SK-N-SH treated with all-trans-retinoic acid at 6 μM for 48 hours (cell line): ENCODE measurements around the gene CAV1.

Experiments used
- ATAC-seq: fragments of 200-7000 bp; cut with Tn5 transposase; 3 replicates; pipeline ENCODE4 v1.9.1; 2020; ENCODE audit warnings: mild to moderate bottlenecking, moderate library complexity
- ARNTL ChIP-seq: fragments of 450-650 bp; formaldehyde crosslinking; IDR thresholded peaks from 2 replicates; pipeline ENCODE4 v1.5.0; 2020; ENCODE audit warnings: low read depth, mild to moderate bottlenecking, moderate library complexity, borderline replicate concordance
- CREB5 ChIP-seq: fragments of 250-450 bp; sonication (Bioruptor Pico); IDR thresholded peaks from 2 replicates; pipeline ENCODE4 v1.5.1; 2020; ENCODE audit warnings: low read depth, mild to moderate bottlenecking, moderate library complexity
- CSDC2 ChIP-seq: fragments of 250-450 bp; sonication (Bioruptor Pico); IDR thresholded peaks from 2 replicates; pipeline ENCODE4 v1.5.0; 2020; ENCODE audit warnings: mild to moderate bottlenecking, moderate library complexity
- CSRNP3 ChIP-seq: fragments of 250-450 bp; sonication (Bioruptor Pico); IDR thresholded peaks from 2 replicates; pipeline ENCODE4 v1.5.1; 2021; ENCODE audit warnings: mild to moderate bottlenecking, moderate library complexity
- ESRRG ChIP-seq: fragments of 250-450 bp; sonication (Bioruptor Pico); IDR thresholded peaks from 2 replicates; pipeline ENCODE4 v1.6.1; 2021; ENCODE audit warnings: mild to moderate bottlenecking
- GLIS3 ChIP-seq: fragments of 250-450 bp; sonication (Bioruptor Pico); IDR thresholded peaks from 2 replicates; pipeline ENCODE4 v1.5.0; 2020; ENCODE audit warnings: mild to moderate bottlenecking, moderate library complexity
- ISL1 ChIP-seq: fragments of 250-450 bp; sonication (Bioruptor Pico); IDR thresholded peaks from 2 replicates; pipeline ENCODE4 v2.1.2; 2022; ENCODE audit warnings: mild to moderate bottlenecking, moderate library complexity
- PPARA ChIP-seq: fragments of 250-450 bp; sonication (Bioruptor Pico); IDR thresholded peaks from 2 replicates; pipeline ENCODE4 v1.5.0; 2020; ENCODE audit warnings: mild to moderate bottlenecking, borderline replicate concordance
- RARB ChIP-seq: fragments of 250-450 bp; sonication (Bioruptor Pico); IDR thresholded peaks from 2 replicates; pipeline ENCODE4 v1.8.0; 2021; ENCODE audit warnings: mild to moderate bottlenecking, moderate library complexity
- SNAI2 ChIP-seq: fragments of 250-450 bp; sonication (Bioruptor Pico); IDR thresholded peaks from 2 replicates; pipeline ENCODE4 v1.5.0; 2020; ENCODE audit warnings: mild to moderate bottlenecking, moderate library complexity
- TCF4 ChIP-seq: fragments of 250-450 bp; sonication (Bioruptor Pico); IDR thresholded peaks from 2 replicates; pipeline ENCODE4 v1.8.0; 2021; ENCODE audit warnings: mild to moderate bottlenecking, moderate library complexity, borderline replicate concordance
- TOX ChIP-seq: fragments of 250-450 bp; sonication (Bioruptor Pico); IDR thresholded peaks from 2 replicates; pipeline ENCODE4 v1.8.0; 2021; ENCODE audit warnings: mild to moderate bottlenecking, moderate library complexity, borderline replicate concordance
- TSHZ2 ChIP-seq: fragments of 250-450 bp; sonication (Bioruptor Pico); IDR thresholded peaks from 2 replicates; pipeline ENCODE4 v1.5.0; 2020; ENCODE audit warnings: mild to moderate bottlenecking, moderate library complexity
- ZC3H10 ChIP-seq: fragments of 250-450 bp; sonication (Bioruptor Pico); IDR thresholded peaks from 2 replicates; pipeline ENCODE4 v1.5.1; 2021; ENCODE audit warnings: mild to moderate bottlenecking, moderate library complexity
- ZFP3 ChIP-seq: fragments of 250-450 bp; sonication (Bioruptor Pico); IDR thresholded peaks from 2 replicates; pipeline ENCODE4 v1.5.0; 2020; ENCODE audit warnings: mild to moderate bottlenecking, moderate library complexity
- ZFP30 ChIP-seq: fragments of 450-650 bp; formaldehyde crosslinking; IDR thresholded peaks from 2 replicates; pipeline ENCODE4 v1.5.0; 2022; ENCODE audit warnings: mild to moderate bottlenecking, moderate library complexity
- ZNF565 ChIP-seq: fragments of 450-650 bp; formaldehyde crosslinking; conservative IDR thresholded peaks from 2 replicates; pipeline ENCODE4 v1.5.0; 2020; ENCODE audit warnings: low read depth, mild to moderate bottlenecking, moderate library complexity
- ZNF70 ChIP-seq: fragments of 450-650 bp; formaldehyde crosslinking; IDR thresholded peaks from 2 replicates; pipeline ENCODE4 v1.5.0; 2020; ENCODE audit warnings: mild to moderate bottlenecking, moderate library complexity
- ZNF8 ChIP-seq: fragments of 450-650 bp; formaldehyde crosslinking; IDR thresholded peaks from 2 replicates; pipeline ENCODE4 v1.5.0; 2020; ENCODE audit warnings: mild to moderate bottlenecking, moderate library complexity
- TF ChIP-seq, protein P1 (sequence below): fragments of 250-450 bp; sonication (Bioruptor Pico); IDR thresholded peaks from 2 replicates; pipeline ENCODE4 v1.8.0; 2021; ENCODE audit warnings: low read depth, mild to moderate bottlenecking, moderate library complexity, borderline replicate concordance

The CAV1 gene

DNA sequence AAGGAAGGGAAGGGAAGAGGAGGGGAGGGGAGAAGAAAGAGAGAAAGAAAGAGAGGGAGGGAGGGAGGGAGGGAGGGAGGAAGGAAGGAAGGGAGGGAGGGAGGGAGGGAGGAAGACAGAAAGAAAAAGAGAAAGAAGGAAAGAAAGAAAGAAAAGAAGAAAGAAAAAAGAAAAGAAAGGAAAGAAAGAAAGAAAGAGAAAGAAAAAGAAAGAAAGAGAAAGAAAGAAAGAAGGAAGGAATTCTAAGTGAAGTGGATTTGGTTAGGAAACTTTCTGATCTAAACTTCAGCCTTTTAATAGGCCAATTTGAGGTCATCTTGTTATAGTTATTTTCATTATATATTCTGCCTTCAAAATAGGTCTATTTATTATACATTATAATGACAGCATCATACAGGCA, 21.0 kb upstream of the CAV1 start:
- TF ChIP-seq ESRRG (CRISPR knock-in tag) (no peak), ZNF70 (no peak), ZFP3 (CRISPR knock-in tag) (no peak), ISL1 (no peak), CSDC2 (CRISPR knock-in tag) (no peak), TOX (CRISPR knock-in tag) (no peak), TCF4 (no peak), ZNF565 (CRISPR knock-in tag) (no peak), ARNTL (CRISPR knock-in tag) (no peak), ZNF8 (no peak), CSRNP3 (CRISPR knock-in tag) (no peak), ZC3H10 (no peak), PPARA (CRISPR knock-in tag) (no peak), TSHZ2 (CRISPR knock-in tag) (no peak), SNAI2 (no peak), ZFP30 (CRISPR knock-in tag) (no peak), RARB (no peak), CREB5 (no peak), GLIS3 (no peak)
- TF ChIP-seq, protein P1, sequence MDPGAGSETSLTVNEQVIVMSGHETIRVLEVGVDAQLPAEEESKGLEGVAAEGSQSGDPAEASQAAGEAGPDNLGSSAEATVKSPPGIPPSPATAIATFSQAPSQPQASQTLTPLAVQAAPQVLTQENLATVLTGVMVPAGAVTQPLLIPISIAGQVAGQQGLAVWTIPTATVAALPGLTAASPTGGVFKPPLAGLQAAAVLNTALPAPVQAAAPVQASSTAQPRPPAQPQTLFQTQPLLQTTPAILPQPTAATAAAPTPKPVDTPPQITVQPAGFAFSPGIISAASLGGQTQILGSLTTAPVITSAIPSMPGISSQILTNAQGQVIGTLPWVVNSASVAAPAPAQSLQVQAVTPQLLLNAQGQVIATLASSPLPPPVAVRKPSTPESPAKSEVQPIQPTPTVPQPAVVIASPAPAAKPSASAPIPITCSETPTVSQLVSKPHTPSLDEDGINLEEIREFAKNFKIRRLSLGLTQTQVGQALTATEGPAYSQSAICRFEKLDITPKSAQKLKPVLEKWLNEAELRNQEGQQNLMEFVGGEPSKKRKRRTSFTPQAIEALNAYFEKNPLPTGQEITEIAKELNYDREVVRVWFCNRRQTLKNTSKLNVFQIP (CRISPR knock-in tag): no peak
- TF ChIP-seq, all 23 proteins: peak for 0
- no peak for ATAC-seq

DNA sequence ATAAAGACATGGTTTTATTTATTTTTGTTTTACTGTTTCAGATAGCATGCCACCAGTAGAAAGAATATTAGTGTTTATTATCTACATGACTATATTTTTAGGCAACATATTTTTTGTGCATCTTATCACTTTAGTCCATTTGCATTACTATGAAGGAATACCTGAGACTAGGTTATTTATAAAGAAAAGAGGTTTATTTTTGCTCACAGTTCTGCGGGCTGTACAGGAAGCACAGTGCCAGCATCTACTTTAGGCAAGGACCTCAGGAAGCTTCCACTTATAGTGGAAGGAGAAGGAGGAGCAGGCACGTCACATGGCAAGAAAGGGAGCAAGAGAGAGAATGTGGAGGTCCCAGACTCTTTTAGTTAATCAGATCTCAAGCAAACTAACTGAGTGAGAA, 19.6 kb upstream of the CAV1 start:
- no peak for ATAC-seq

DNA sequence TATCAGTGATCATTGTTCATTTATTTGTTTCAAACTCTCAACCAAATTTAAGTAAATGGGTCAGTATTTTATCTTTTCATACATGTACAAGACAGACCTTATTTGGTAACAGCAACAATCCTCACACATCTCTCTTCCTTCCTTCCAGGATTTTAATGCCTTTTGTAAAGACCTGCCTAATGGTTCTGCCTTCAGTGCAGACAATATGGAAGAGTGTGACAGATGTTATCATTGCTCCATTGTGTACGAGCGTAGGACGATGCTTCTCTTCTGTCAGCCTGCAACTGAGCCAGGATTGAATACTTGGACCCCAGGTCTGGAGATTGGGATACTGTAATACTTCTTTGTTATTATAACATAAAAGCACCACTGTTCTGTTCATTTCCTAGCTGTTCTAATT, 19.0 kb upstream of the CAV1 start:
- TF ChIP-seq CSDC2 (CRISPR knock-in tag) (no peak), GLIS3 (no peak), ZFP3 (CRISPR knock-in tag) (no peak), ESRRG (CRISPR knock-in tag) (no peak), ARNTL (CRISPR knock-in tag) (no peak), ISL1 (no peak), TOX (CRISPR knock-in tag) (no peak), TSHZ2 (CRISPR knock-in tag) (no peak)
- TF ChIP-seq, protein P1 (CRISPR knock-in tag): no peak
- TF ChIP-seq, all 23 proteins: peak for 0
- ATAC-seq: no peak

More for the DNA sequence above, 19.6 kb upstream of the CAV1 start:
- no peak for TF ChIP-seq ARNTL (CRISPR knock-in tag)
- TF ChIP-seq CREB5: no peak
- no peak for TF ChIP-seq ZNF565 (CRISPR knock-in tag)
- TF ChIP-seq ISL1: no peak
- TF ChIP-seq ZFP30 (CRISPR knock-in tag): no peak
